Stimulated activated CD8-positive, alpha-beta memory T cell treated with anti-CD3 and anti-CD28 coated beads, Interleukin-12 subunit alpha, Interleukin-12 subunit beta, amount 100 ng/mL, for 4 hours (primary cell): ENCODE measurements around the gene FOXD4.
"Not testable (repeated sequence)": the region's sequence is repeated elsewhere in the genome, so short reads cannot be mapped to it uniquely, and the experiment has no call there.

Experiments used
- DNase-seq: peaks from one replicate; pipeline ENCODE4 v3.0.0-alpha.2; 2020; ENCODE audit warnings: low read depth

Gene FOXD4

DNA sequence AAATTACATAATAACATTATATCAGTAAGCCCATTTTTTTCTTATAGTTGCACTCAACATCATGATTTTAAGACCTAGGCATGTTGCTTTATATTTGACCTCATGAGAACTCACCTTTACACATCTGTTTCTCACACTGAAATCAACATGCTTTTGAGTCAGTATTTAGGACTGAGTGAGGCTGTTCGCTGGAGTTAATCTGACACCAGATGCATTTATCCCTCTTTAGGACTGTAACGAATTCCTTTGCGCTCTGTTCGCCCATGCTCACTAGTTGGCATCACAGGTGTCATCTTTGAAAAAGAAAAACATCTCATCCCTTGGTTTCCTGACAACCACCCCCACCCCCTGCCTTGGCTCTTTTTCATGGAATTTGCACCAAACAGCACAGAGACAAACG lies 24.3 kb downstream of the FOXD4 start:
- not testable (repeated sequence) for DNase-seq

DNA sequence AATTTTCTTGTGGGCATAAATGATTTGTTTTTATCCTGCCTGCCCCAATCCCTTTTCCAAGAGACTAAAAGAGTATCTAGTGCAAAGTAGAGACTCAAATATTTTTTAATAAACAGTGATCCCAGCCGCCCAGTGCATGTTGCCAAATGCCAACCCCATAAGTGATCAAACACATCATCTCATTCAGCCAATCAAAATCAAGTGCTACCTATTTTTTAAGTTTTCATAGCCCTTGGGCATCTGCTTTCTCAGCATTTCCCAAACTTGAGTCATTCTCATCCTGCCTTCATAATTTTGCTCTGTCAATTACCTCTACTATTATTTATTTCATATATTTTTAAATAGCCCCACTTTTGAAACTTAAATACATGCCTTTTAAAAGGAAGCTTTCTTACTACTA lies 27.4 kb downstream of the FOXD4 start:
- DNase-seq, result not testable (repeated sequence)

DNA sequence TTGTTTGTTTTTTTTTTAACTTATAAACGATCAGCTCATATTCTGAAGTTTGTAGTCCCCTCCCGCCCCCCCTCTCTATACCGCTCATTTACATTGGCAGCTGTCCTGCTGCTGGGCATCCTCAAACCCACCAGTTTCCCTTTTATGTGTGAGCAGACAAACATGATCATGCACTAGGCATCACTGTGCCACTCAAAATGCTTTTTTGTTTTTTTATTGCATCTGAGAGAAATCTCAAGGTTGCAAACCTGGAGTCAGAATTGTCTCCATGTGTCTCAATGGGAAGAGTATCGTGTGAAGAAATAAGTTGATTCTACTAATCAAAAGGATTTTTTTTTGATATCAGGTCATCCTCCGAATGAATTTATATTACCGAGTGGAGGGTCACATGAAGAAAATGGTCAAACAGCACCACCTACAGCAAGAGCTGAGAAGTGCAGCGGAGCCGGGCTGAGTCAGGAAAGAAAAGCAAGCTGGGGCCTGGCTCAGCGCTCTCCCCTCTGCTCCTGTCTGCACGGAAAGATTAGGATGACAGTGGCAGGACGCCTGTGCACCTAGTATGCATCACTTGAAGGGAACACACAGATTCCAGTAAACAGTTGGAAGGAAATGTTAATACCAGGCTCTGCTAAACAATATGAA lies 29.7 kb downstream of the FOXD4 start:
- DNase-seq, result not testable (repeated sequence)

DNA sequence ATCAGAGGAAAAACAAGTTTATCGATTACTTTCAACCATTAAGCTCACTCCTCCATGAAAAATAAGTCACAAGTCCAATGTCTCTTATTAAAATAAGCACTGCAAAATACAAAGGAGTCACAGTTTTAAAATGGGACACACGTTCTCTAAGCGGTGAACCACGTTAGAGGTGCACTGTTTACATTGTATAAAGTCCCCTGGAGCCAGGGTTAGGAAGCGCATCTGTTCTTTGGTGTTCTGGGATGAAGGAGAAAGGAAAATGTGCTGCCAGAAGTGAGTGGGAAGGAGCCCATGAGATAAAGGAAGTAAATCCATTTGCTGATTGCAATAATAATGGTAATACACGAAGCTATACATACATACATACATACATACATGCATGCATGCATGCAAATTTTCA lies 30.4 kb downstream of the FOXD4 start:
- not testable (repeated sequence) for DNase-seq

GRCh38 chr9:87105-87504 lies 31.1 kb downstream of the FOXD4 start:
- DNase-seq, result not testable (repeated sequence)

DNA sequence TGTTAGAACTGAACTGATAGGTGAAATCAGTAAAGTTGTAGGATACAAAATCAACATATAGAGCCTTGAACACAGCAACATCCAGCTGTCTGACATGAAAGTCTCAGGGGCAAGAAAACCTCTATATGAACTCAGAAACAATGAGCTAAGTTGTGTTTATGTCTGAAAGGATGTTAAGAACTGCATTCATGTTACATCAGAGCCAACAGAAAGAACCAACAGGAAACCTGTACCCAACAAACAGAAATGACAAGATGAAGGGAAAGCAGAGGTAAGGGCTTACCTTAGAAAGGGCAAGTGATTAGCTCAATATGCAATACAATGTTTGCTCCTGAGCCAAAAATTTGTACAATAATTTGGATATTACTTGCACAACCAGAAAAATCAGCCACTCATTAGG lies 31.5 kb downstream of the FOXD4 start:
- DNase-seq, result not testable (repeated sequence)

DNA sequence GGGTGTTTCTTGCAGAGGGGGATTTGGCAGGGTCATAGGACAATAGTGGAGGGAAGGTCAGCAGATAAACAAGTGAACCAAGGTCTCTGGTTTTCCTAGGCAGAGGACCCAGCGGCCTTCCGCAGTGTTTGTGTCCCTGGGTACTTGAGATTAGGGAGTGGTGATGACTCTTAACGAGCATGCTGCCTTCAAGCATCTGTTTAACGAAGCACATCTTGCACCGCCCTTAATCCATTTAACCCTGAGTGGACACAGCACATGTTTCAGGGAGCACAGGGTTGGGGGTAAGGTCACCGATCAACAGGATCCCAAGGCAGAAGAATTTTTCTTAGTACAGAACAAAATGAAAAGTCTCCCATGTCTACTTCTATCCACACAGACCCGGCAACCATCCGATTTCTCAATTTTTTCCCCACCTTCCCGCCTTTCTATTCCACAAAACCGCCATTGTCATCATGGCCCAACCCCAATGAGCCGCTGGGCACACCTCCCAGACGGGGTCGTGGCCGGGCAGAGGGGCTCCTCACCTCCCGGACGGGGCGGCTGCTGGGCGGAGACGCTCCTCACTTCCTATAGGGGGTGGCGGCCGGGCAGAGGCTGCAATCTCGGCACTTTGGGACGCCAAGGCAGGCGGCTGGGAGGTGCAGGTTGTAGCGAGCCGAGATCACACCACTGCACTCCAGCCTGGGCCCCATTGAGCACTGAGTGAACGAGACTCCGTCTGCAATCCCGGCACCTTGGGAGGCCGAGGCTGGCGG lies 35.1 kb downstream of the FOXD4 start:
- DNase-seq, result not testable (repeated sequence)

DNA sequence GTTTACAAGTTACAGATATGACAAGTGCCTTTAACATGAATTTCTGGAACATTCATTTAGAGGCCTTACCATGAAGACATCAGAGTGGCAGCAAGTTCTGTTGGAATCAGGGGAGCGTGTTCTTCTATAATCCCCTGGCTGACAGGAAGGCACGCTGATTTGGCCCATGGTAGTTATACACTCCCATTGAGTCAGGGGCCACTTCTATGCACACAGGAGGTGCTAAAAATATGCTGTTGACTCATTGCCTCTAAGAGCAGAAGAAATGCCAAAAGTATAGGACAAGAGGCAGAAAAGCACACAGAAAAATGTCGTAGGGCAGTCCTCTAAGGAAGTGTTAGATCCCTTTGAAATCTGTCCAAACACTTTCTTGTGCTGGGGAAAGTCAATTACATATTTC lies 39.9 kb downstream of the FOXD4 start:
- DNase-seq, result not testable (repeated sequence)

GRCh38 chr9:76389-76788 lies 41.8 kb downstream of the FOXD4 start:
- not testable (repeated sequence) for DNase-seq

GRCh38 chr9:73900-74525 lies 44.2 kb downstream of the FOXD4 start:
- DNase-seq, result not testable (repeated sequence)

- not testable (repeated sequence) for DNase-seq
Observed at GRCh38 chr9:73076-73899, 44.9 kb downstream of the FOXD4 start.
